RWPE2 (cell line): ENCODE measurements around the gene SPAG16.

Experiments used
- ATAC-seq: fragments of 200-7000 bp; cut with Tn5 transposase; 3 replicates; pipeline ENCODE4 v1.9.1; 2021; ENCODE audit warnings: low read depth
- DNase-seq: peaks from one replicate; pipeline ENCODE4 v3.0.0-alpha.2; 2020; ENCODE audit warnings: low spot score
- H3K27ac ChIP-seq: fragments of 450-650 bp; 2 replicates; pipeline ENCODE4 v1.5.1; 2017; ENCODE audit warnings: mild to moderate bottlenecking; ENCODE audit not compliant: poor library complexity, severe bottlenecking
- H3K27me3 ChIP-seq: fragments of 250-450 bp; sonication (Bioruptor Pico); 2 replicates; pipeline ENCODE4 v1.5.1; 2021; ENCODE audit warnings: mild to moderate bottlenecking, moderate library complexity; ENCODE audit not compliant: insufficient read depth, poor library complexity, severe bottlenecking
- H3K36me3 ChIP-seq: fragments of 250-450 bp; sonication (Bioruptor Pico); 2 replicates; pipeline ENCODE4 v1.5.1; 2020; ENCODE audit warnings: low read depth, mild to moderate bottlenecking, moderate library complexity
- H3K4me1 ChIP-seq: fragments of 250-450 bp; sonication (Bioruptor Pico); 2 replicates; pipeline ENCODE4 v1.5.1; 2021; ENCODE audit warnings: mild to moderate bottlenecking, moderate library complexity; ENCODE audit not compliant: insufficient read depth, poor library complexity, severe bottlenecking
- H3K4me3 ChIP-seq: fragments of 250-450 bp; sonication (Bioruptor Pico); 2 replicates; pipeline ENCODE4 v1.5.1; 2021; ENCODE audit warnings: mild to moderate bottlenecking, moderate library complexity; ENCODE audit not compliant: severe bottlenecking
- H3K9me3 ChIP-seq: fragments of 250-450 bp; sonication (Bioruptor Pico); 2 replicates; pipeline ENCODE4 v1.5.1; 2021; ENCODE audit warnings: mild to moderate bottlenecking, moderate library complexity; ENCODE audit not compliant: severe bottlenecking
- TF ChIP-seq, protein P1 (sequence below): fragments of 450-650 bp; IDR thresholded peaks from one replicate; pipeline ENCODE4 v1.5.1; 2017; ENCODE audit warnings: mild to moderate bottlenecking, moderate library complexity; ENCODE audit not compliant: poor library complexity, severe bottlenecking

The SPAG16 gene

DNA sequence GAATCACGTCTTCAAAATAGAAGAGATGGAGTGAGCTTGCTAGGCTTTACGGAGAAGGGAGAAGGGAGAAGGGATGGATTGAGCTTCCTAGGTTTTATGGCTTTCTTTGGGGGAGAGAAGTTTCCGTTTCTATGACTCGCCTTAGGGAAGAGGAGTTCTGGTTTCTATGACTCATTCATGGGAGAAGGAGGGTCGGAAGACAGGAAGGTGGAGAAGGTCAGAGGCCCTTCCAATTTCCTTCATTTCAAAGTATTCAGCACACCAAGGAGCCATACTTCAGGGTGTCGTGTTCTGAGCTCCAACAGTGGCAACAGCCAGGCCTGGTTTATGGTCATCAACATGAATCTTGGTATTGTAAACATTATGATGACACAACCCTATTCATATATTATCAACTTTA is 841.9 kb downstream of the SPAG16 start:
- Histone ChIP-seq H3K27ac (peak overlapping the region; percentile 55), H3K9me3 (no peaks in the 10 kb centered on the region), H3K36me3 (no peaks in the 10 kb centered on the region), H3K4me1 (peaks cover 26% of the 10 kb centered on the region), H3K27me3 (no peaks in the 10 kb centered on the region), H3K4me3 (no peak overlapping the region)
- ATAC-seq (peak; percentile 71), DNase-seq (no peak)
- TF ChIP-seq, protein P1, sequence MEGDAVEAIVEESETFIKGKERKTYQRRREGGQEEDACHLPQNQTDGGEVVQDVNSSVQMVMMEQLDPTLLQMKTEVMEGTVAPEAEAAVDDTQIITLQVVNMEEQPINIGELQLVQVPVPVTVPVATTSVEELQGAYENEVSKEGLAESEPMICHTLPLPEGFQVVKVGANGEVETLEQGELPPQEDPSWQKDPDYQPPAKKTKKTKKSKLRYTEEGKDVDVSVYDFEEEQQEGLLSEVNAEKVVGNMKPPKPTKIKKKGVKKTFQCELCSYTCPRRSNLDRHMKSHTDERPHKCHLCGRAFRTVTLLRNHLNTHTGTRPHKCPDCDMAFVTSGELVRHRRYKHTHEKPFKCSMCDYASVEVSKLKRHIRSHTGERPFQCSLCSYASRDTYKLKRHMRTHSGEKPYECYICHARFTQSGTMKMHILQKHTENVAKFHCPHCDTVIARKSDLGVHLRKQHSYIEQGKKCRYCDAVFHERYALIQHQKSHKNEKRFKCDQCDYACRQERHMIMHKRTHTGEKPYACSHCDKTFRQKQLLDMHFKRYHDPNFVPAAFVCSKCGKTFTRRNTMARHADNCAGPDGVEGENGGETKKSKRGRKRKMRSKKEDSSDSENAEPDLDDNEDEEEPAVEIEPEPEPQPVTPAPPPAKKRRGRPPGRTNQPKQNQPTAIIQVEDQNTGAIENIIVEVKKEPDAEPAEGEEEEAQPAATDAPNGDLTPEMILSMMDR = no peak

DNA sequence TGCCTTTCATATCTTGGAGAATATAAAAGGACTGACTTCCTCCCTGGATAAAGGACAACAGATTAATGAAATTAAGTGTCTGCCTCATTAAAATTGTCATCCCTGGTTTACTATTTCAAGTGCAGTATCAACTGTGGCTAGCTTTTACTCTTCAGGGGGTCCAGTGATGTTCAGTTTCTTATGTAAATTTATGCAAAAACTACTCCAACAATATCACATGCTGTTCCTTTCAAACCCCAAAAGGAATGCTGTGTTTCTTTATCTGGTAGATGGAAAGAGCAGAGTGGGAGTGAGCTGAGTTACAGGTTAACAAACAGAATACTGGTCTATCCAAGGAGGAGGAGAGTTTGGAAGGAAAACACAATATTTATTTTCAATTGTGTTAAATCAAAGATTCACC is 842.9 kb downstream of the SPAG16 start:
- Histone ChIP-seq H3K4me3 (no peak overlapping the region), H3K36me3 (no peaks in the 10 kb centered on the region), H3K9me3 (no peaks in the 10 kb centered on the region), H3K4me1 (peaks cover 26% of the 10 kb centered on the region), H3K27ac (peak overlapping the region; percentile 55), H3K27me3 (no peaks in the 10 kb centered on the region)
- TF ChIP-seq, protein P1 = no peak
- ATAC-seq (no peak), DNase-seq (no peak)

DNA sequence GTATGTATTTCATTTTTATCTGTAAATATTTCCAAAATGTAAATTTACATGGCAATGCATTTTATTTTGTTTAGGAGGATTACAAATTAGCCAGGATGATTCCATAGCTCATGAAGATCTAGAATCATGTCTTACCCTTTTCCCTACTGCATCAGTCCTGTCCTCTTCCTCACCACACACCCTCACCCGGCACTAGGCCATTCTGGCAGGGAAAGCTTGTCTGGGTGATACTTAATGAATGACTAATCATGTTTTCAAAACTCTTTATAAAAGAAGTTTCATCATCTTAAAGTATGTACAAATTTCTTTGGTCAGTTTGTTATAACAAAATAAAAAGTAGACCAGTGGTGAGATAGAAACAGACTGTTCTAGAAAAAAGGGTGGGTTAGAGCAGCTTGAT is 843.3 kb downstream of the SPAG16 start:
- Histone ChIP-seq H3K27ac (peak overlapping the region; percentile 55), H3K27me3 (no peaks in the 10 kb centered on the region)
- ATAC-seq = peak; percentile 88

DNA sequence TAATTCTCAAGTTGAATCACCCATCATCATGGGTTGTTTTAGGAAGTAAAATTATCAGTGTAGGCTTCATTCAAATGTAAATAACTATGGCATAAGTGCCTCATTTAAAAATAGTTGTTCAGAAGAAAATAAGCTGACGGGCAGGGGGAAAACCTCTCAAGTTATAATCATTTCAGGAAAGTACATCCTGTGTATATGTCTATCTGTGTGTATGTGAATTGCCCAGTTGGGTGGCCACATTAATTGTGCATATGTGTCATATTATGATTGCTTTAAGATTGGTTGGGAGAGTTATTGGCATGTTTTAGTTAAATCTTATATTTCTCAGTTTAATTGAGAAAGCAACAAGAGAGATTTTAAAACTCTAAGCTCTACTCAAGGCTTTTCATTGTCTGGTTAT is 843.8 kb downstream of the SPAG16 start:
- no peak overlapping the region for H3K4me3 ChIP-seq
- H3K36me3 ChIP-seq = no peaks in the 10 kb centered on the region
- H3K9me3 ChIP-seq = no peaks in the 10 kb centered on the region
- no peak for DNase-seq
- no peak for ATAC-seq
- H3K27me3 ChIP-seq = no peaks in the 10 kb centered on the region
- peaks cover 26% of the 10 kb centered on the region for H3K4me1 ChIP-seq
- peak overlapping the region; percentile 55 for H3K27ac ChIP-seq
- TF ChIP-seq, protein P1 = no peak

More for the DNA sequence above, 843.3 kb downstream of the SPAG16 start:
- Histone ChIP-seq H3K4me1 (peaks cover 26% of the 10 kb centered on the region), H3K4me3 (no peak overlapping the region), H3K36me3 (no peaks in the 10 kb centered on the region), H3K9me3 (no peaks in the 10 kb centered on the region)
- TF ChIP-seq, protein P1 = no peak
- DNase-seq = no peak

DNA sequence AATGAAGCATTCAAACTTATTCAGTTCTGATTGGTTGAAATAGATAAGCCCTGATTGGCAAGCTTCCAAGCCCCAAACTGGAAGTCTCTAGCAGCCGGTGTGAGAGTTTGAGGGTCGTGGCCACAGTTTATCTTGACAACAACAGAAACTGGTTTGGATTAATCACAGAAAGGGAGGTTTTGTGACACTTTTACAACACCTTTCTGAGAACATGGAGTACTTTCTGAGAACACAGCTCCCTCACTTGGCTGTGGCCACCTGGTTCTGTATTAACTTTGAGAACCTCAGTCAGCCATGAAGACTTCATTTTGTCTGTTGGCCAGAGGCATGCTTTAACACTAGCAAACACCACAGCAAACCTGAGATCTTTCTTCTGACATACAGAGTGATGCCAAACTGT is 845.9 kb downstream of the SPAG16 start:
- Histone ChIP-seq H3K9me3 (no peaks in the 10 kb centered on the region), H3K27ac (no peak overlapping the region), H3K36me3 (no peaks in the 10 kb centered on the region), H3K4me3 (no peak overlapping the region), H3K4me1 (peaks cover 24% of the 10 kb centered on the region), H3K27me3 (no peaks in the 10 kb centered on the region)
- ATAC-seq (no peak), DNase-seq (no peak)
- TF ChIP-seq, protein P1 = no peak
